ENCODE measurements around the gene JAKMIP3.

Gene JAKMIP3

GRCh38 chr10:132111121-132111731 is 45.5 kb downstream of the JAKMIP3 start:
- Histone ChIP-seq H3K27me3 (ENCODE audit: control insufficient read depth in 1 of 2, insufficient read depth in 1 of 2, low read length in 2 of 2) (peaks cover 3 to 19% of the 10 kb centered on the region in 2 experiments), H2BK120ac (ENCODE audit: low read depth, low read length) (no peak overlapping the region), H3K27ac (ENCODE audit: low read length, poor library complexity, severe bottlenecking) (no peak overlapping the region), H2BK12ac (ENCODE audit: low read length in 2 of 2) (no peak overlapping the region), H3K9ac (ENCODE audit: low read length) (no peak overlapping the region), H3K14ac (ENCODE audit: low read length in 2 of 2) (no peak overlapping the region), H3K23ac (ENCODE audit: low read length in 2 of 2) (no peak overlapping the region), H3K4me1 (ENCODE audit: control insufficient read depth, insufficient read depth, low read depth, low read length) (peaks cover 3% of the 10 kb centered on the region), H3K4ac (ENCODE audit: low read depth in 1 of 2, low read length in 2 of 2) (no peak overlapping the region), H3K4me3 (ENCODE audit: insufficient read depth in 1 of 2, low read depth in 1 of 2, low read length in 2 of 2) (no peak overlapping the region), H4K8ac (ENCODE audit: low read length) (no peak overlapping the region), H3K18ac (ENCODE audit: low read depth in 1 of 2, low read length in 2 of 2) (no peak overlapping the region), H2BK5ac (ENCODE audit: low read depth, low read length, poor library complexity, severe bottlenecking) (no peak overlapping the region), H3K36me3 (ENCODE audit: control insufficient read depth in 1 of 2, insufficient read depth in 2 of 2, low read depth in 1 of 2, low read length in 2 of 2) (no peaks in the 10 kb centered on the region), H4K91ac (ENCODE audit: low read length) (no peak overlapping the region), H2BK15ac (ENCODE audit: low read depth, poor library complexity, severe bottlenecking) (no peak overlapping the region), H2AK5ac (ENCODE audit: low read length, severe bottlenecking) (no peak overlapping the region), H2AFZ (ENCODE audit: low read depth, low read length) (no peak overlapping the region), H3K9me3 (ENCODE audit: control insufficient read depth, low read length) (no peaks in the 10 kb centered on the region), H3K79me1 (replicated peaks; ENCODE audit: low read length, poor library complexity, severe bottlenecking) (no peaks in the 10 kb centered on the region), H3K4me2 (ENCODE audit: low read length, poor library complexity, severe bottlenecking) (no peak overlapping the region)
- WGBS, result 76% methylated on average over 12 of the region's 14 CpGs
- no peak for DNase-seq

DNA sequence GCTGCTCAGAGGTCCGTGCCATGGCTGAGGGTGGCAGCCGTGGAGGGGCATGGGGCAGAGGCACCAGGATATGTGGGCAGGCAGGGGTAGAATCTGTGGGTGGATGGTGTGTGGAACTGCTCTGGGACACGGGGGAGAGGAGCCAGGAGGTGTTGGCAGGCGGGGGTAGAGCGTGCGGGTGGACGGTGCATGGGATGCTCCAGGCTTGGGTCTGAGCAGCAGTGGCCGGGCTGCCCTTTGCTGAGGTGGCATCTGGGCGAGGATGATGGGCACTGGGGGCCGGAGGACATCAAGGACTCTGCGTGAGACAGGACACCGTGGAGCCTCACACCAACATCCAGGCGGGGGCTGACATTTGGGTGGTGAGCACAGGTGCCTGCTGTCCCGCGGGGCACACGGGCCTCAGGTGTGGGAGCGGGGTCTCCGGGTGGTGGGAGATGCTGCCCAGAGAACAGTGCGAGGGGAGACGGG is 46.2 kb downstream of the JAKMIP3 start:
- H3K36me3 ChIP-seq (ENCODE audit: control insufficient read depth in 1 of 2, insufficient read depth in 2 of 2, low read depth in 1 of 2, low read length in 2 of 2), result no peaks in the 10 kb centered on the region
- H3K14ac ChIP-seq (ENCODE audit: low read length in 2 of 2), result no peak overlapping the region
- H4K8ac ChIP-seq (ENCODE audit: low read length), result no peak overlapping the region
- no peak overlapping the region for H3K4me2 ChIP-seq (ENCODE audit: low read length, poor library complexity, severe bottlenecking)
- H3K9ac ChIP-seq (ENCODE audit: low read length), result no peak overlapping the region
- H3K27ac ChIP-seq (ENCODE audit: low read length, poor library complexity, severe bottlenecking), result no peak overlapping the region
- H3K4me3 ChIP-seq (ENCODE audit: insufficient read depth in 1 of 2, low read depth in 1 of 2, low read length in 2 of 2), result no peak overlapping the region
- no peak overlapping the region for H2BK12ac ChIP-seq (ENCODE audit: low read length in 2 of 2)
- H2BK120ac ChIP-seq (ENCODE audit: low read depth, low read length), result no peak overlapping the region
- no peak for DNase-seq
- H2AFZ ChIP-seq (ENCODE audit: low read depth, low read length), result no peak overlapping the region
- H3K27me3 ChIP-seq (ENCODE audit: control insufficient read depth in 1 of 2, insufficient read depth in 1 of 2, low read length in 2 of 2), result peaks cover 3 to 19% of the 10 kb centered on the region in 2 experiments
- 87% methylated on average over 20 of the region's 20 CpGs for WGBS
- no peak overlapping the region for H3K4ac ChIP-seq (ENCODE audit: low read depth in 1 of 2, low read length in 2 of 2)
- H3K18ac ChIP-seq (ENCODE audit: low read depth in 1 of 2, low read length in 2 of 2), result no peak overlapping the region
- H3K23ac ChIP-seq (ENCODE audit: low read length in 2 of 2), result no peak overlapping the region
- no peaks in the 10 kb centered on the region for H3K79me1 ChIP-seq (replicated peaks; ENCODE audit: low read length, poor library complexity, severe bottlenecking)
- peaks cover 3% of the 10 kb centered on the region for H3K4me1 ChIP-seq (ENCODE audit: control insufficient read depth, insufficient read depth, low read depth, low read length)
- no peak overlapping the region for H2BK5ac ChIP-seq (ENCODE audit: low read depth, low read length, poor library complexity, severe bottlenecking)
- peak overlapping the region; percentile 10 for H4K91ac ChIP-seq (ENCODE audit: low read length)
- no peak overlapping the region for H2BK15ac ChIP-seq (ENCODE audit: low read depth, poor library complexity, severe bottlenecking)
- no peaks in the 10 kb centered on the region for H3K9me3 ChIP-seq (ENCODE audit: control insufficient read depth, low read length)
- H2AK5ac ChIP-seq (ENCODE audit: low read length, severe bottlenecking), result no peak overlapping the region

DNA sequence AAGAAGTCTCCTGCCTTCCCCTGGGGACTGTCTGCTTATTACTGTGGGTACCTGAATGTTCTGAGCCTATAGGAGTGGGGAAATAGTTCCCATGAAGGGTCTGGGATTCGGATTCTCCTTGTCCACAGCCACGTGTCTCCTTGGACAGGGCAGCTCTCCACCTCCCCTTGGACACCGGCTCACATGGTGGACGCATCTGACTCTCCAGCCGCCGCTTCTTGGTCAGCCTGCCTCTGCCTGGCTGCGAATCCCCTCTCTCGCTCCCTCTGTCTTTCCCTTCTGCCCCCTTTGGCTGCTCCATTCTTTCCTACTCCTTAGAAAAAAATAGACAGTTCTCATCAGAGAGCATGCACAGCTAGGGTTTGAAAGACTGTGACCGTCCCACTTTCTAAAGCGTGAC is 46.9 kb downstream of the JAKMIP3 start:
- Histone ChIP-seq H3K4me3 (ENCODE audit: insufficient read depth in 1 of 2, low read depth in 1 of 2, low read length in 2 of 2) (no peak overlapping the region), H3K4me2 (ENCODE audit: low read length, poor library complexity, severe bottlenecking) (no peak overlapping the region), H4K8ac (ENCODE audit: low read length) (no peak overlapping the region), H3K18ac (ENCODE audit: low read depth in 1 of 2, low read length in 2 of 2) (no peak overlapping the region), H3K4me1 (ENCODE audit: control insufficient read depth, insufficient read depth, low read depth, low read length) (peaks cover 3% of the 10 kb centered on the region), H3K27ac (ENCODE audit: low read length, poor library complexity, severe bottlenecking) (no peak overlapping the region), H4K91ac (ENCODE audit: low read length) (no peak overlapping the region), H2BK12ac (ENCODE audit: low read length in 2 of 2) (no peak overlapping the region), H2AK5ac (ENCODE audit: low read length, severe bottlenecking) (no peak overlapping the region), H2BK15ac (ENCODE audit: low read depth, poor library complexity, severe bottlenecking) (no peak overlapping the region), H3K27me3 (ENCODE audit: control insufficient read depth in 1 of 2, insufficient read depth in 1 of 2, low read length in 2 of 2) (peaks cover 3 to 16% of the 10 kb centered on the region in 2 experiments), H2AFZ (ENCODE audit: low read depth, low read length) (no peak overlapping the region), H3K36me3 (ENCODE audit: control insufficient read depth in 1 of 2, insufficient read depth in 2 of 2, low read depth in 1 of 2, low read length in 2 of 2) (no peaks in the 10 kb centered on the region), H3K23ac (ENCODE audit: low read length in 2 of 2) (no peak overlapping the region), H3K9me3 (ENCODE audit: control insufficient read depth, low read length) (no peaks in the 10 kb centered on the region), H3K4ac (ENCODE audit: low read depth in 1 of 2, low read length in 2 of 2) (no peak overlapping the region), H3K9ac (ENCODE audit: low read length) (no peak overlapping the region), H3K79me1 (replicated peaks; ENCODE audit: low read length, poor library complexity, severe bottlenecking) (no peaks in the 10 kb centered on the region), H2BK5ac (ENCODE audit: low read depth, low read length, poor library complexity, severe bottlenecking) (no peak overlapping the region), H2BK120ac (ENCODE audit: low read depth, low read length) (no peak overlapping the region), H3K14ac (ENCODE audit: low read length in 2 of 2) (no peak overlapping the region)
- no peak for DNase-seq
- 70% methylated on average over 10 of the region's 10 CpGs for WGBS

DNA sequence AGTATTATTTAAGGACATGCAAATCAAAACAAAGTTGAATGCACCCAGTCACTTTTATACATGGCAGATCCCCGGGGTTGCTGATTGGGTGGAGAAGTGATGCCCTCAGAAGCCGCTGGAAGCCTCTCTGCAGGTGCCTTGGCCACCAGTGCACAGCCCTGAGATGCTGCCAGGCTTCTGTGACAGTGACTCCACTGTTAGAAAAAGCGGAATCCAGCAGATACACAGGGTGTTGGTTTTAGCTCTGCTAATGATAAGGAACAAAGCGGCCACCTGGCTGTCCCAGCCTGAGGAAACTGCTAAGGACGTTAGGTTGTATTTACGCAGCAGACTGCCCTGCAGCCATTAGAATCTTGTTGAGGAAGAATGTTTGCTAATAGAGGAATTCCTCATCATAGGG is 47.5 kb downstream of the JAKMIP3 start:
- H2BK120ac ChIP-seq (ENCODE audit: low read depth, low read length), result no peak overlapping the region
- no peak overlapping the region for H3K27ac ChIP-seq (ENCODE audit: low read length, poor library complexity, severe bottlenecking)
- no peak overlapping the region for H2BK15ac ChIP-seq (ENCODE audit: low read depth, poor library complexity, severe bottlenecking)
- H3K4ac ChIP-seq (ENCODE audit: low read depth in 1 of 2, low read length in 2 of 2), result no peak overlapping the region
- H2AK5ac ChIP-seq (ENCODE audit: low read length, severe bottlenecking), result no peak overlapping the region
- WGBS, result 38% methylated on average over 6 of the region's 6 CpGs
- H3K4me2 ChIP-seq (ENCODE audit: low read length, poor library complexity, severe bottlenecking), result no peak overlapping the region
- no peaks in the 10 kb centered on the region for H3K36me3 ChIP-seq (ENCODE audit: control insufficient read depth in 1 of 2, insufficient read depth in 2 of 2, low read depth in 1 of 2, low read length in 2 of 2)
- no peak overlapping the region for H3K14ac ChIP-seq (ENCODE audit: low read length in 2 of 2)
- no peak overlapping the region for H3K9ac ChIP-seq (ENCODE audit: low read length)
- H2AFZ ChIP-seq (ENCODE audit: low read depth, low read length), result no peak overlapping the region
- no peak overlapping the region for H3K4me3 ChIP-seq (ENCODE audit: insufficient read depth in 1 of 2, low read depth in 1 of 2, low read length in 2 of 2)
- no peaks in the 10 kb centered on the region for H3K79me1 ChIP-seq (replicated peaks; ENCODE audit: low read length, poor library complexity, severe bottlenecking)
- H3K27me3 ChIP-seq (ENCODE audit: control insufficient read depth in 1 of 2, insufficient read depth in 1 of 2, low read length in 2 of 2), result peaks cover 3 to 16% of the 10 kb centered on the region in 2 experiments
- H3K23ac ChIP-seq (ENCODE audit: low read length in 2 of 2), result no peak overlapping the region
- DNase-seq, result no peak
- H4K8ac ChIP-seq (ENCODE audit: low read length), result no peak overlapping the region
- no peak overlapping the region for H4K91ac ChIP-seq (ENCODE audit: low read length)
- no peak overlapping the region for H2BK5ac ChIP-seq (ENCODE audit: low read depth, low read length, poor library complexity, severe bottlenecking)
- no peak overlapping the region for H2BK12ac ChIP-seq (ENCODE audit: low read length in 2 of 2)
- peaks cover 3% of the 10 kb centered on the region for H3K4me1 ChIP-seq (ENCODE audit: control insufficient read depth, insufficient read depth, low read depth, low read length)
- no peak overlapping the region for H3K18ac ChIP-seq (ENCODE audit: low read depth in 1 of 2, low read length in 2 of 2)
- no peaks in the 10 kb centered on the region for H3K9me3 ChIP-seq (ENCODE audit: control insufficient read depth, low read length)
